Caco-2 (cell line): ENCODE measurements around the gene ADCYAP1R1. TPM values are rescaled to one million over a fixed set of nuclear protein-coding genes. Genes with fewer than 3 reads are reported as not detected.

Experiments
- BruUV-seq: library from RNA; stranded (reverse); fragments of 400-500 nt; replicated peaks from 2 replicates; lab custom pipeline; 2021; lab: Mats Ljungman, UMichigan
- CTCF ChIA-PET: fragments of 300-600 bp; sonication (Branson Sonifier 250); formaldehyde crosslinking; loops from one replicate; lab custom pipeline; 2022; ENCODE audit warnings: antibody characterized with exemption; lab: Charles Lee
- POLR2A ChIA-PET: fragments of 300-600 bp; sonication (Branson Sonifier 250); formaldehyde crosslinking; loops from one replicate; lab custom pipeline; 2022; ENCODE audit warnings: antibody characterized with exemption; lab: Charles Lee
- DNase-seq, 2 experiments: peaks; one replicate each; pipeline versions ENCODE4 v3.0.0 to v3.0.0-alpha.2; 2020 to 2022
- H3K27me3 ChIP-seq: replicated peaks from 2 replicates; pipeline ENCODE4 v1.6.0; 2011; ENCODE audit warnings: low read length; ENCODE audit not compliant: control insufficient read depth, insufficient read depth
- H3K36me3 ChIP-seq: 2 replicates; pipeline ENCODE4 v1.5.1; 2011; ENCODE audit warnings: low read length; ENCODE audit not compliant: control insufficient read depth, insufficient read depth
- H3K4me1 ChIP-seq: fragments of 250-450 bp; sonication (Bioruptor Pico); 2 replicates; pipeline ENCODE4 v1.5.1; 2020; ENCODE audit warnings: mild to moderate bottlenecking
- H3K4me3 ChIP-seq: 2 replicates; pipeline ENCODE4 v1.5.1; 2011; ENCODE audit warnings: low read depth, mild to moderate bottlenecking, control low read depth, low read length
- H3K9me3 ChIP-seq: fragments of 250-450 bp; sonication (Bioruptor Pico); 2 replicates; pipeline ENCODE4 v1.5.1; 2020; ENCODE audit warnings: mild to moderate bottlenecking, moderate library complexity
- H3K27ac Mint-ChIP-seq: one replicate; pipeline ENCODE4 v1.8.0; 2022; ENCODE audit warnings: mixed read lengths; ENCODE audit not compliant: unreplicated experiment
- H3K27me3 Mint-ChIP-seq: one replicate; pipeline ENCODE4 v1.8.0; 2022; ENCODE audit warnings: mixed read lengths; ENCODE audit not compliant: insufficient read depth, unreplicated experiment
- H3K36me3 Mint-ChIP-seq: one replicate; pipeline ENCODE4 v1.8.0; 2022; ENCODE audit warnings: mild to moderate bottlenecking, mixed read lengths; ENCODE audit not compliant: insufficient read depth, unreplicated experiment
- H3K4me1 Mint-ChIP-seq: one replicate; pipeline ENCODE4 v1.8.0; 2022; ENCODE audit warnings: low read depth, mixed read lengths; ENCODE audit not compliant: unreplicated experiment
- H3K4me3 Mint-ChIP-seq: one replicate; pipeline ENCODE4 v1.8.0; 2022; ENCODE audit warnings: mild to moderate bottlenecking, moderate library complexity, mixed read lengths; ENCODE audit not compliant: unreplicated experiment
- H3K9me3 Mint-ChIP-seq: one replicate; pipeline ENCODE4 v1.8.0; 2022; ENCODE audit warnings: mixed read lengths; ENCODE audit not compliant: unreplicated experiment
- CTCF ChIP-seq, 2 experiments: fragments of 200-600 bp in 1 of 2; IDR thresholded peaks; 1 replicate in 1 of 2; 2 replicates in 1 of 2; pipeline versions ENCODE4 v1.5.1 to v1.8.0; 2011 to 2022; ENCODE audit warnings: antibody characterized with exemption in 1 of 2, control low read depth in 1 of 2, inconsistent platforms in 1 of 2, low read depth in 1 of 2, low read length in 1 of 2, mild to moderate bottlenecking in 1 of 2, moderate library complexity in 1 of 2; ENCODE audit not compliant: insufficient read depth in 1 of 2, severe bottlenecking in 1 of 2, unreplicated experiment in 1 of 2
- intact Hi-C: fragments of 100-400 bp; cut with micrococcal nuclease; formaldehyde crosslinking; loops from one replicate; pipeline ENCODE4 v1.10.0; 2022; ENCODE audit not compliant: unreplicated experiment
- total RNA-seq: library from RNA; stranded (reverse); gene quantifications from 2 replicates; pipeline ENCODE4 v1.2.3, GENCODE V29; 2022

Gene ADCYAP1R1
- total RNA-seq, 1 experiment from 2014 or later, result not detected

DNA sequence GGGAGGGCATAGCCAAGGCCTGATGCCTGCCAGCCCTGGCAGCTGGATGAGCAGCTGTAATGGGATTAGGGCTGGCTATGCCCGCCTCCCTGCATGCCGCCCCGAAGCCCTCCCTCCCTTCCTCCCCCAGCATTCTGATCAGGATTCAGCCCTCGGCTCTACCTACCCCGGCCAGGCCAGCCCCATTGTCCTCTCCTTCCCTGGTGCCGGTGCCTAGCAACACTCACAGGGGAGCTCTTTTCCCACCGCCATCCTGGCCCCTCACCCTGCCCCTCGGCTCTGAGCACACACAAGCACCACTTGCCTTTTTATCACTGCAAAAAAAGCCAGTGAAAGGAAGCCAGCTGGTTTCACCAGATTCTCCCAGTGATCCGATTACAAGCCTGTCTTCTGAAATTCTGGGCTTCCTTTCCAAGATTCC, 9.0 kb upstream of the ADCYAP1R1 start:
- Mint-ChIP-seq H3K4me1 (no peaks in the 10 kb centered on the region), H3K9me3 (no peaks in the 10 kb centered on the region), H3K27ac (no peak overlapping the region), H3K4me3 (no peak overlapping the region), H3K27me3 (peaks cover 34% of the 10 kb centered on the region), H3K36me3 (no peaks in the 10 kb centered on the region)
- Histone ChIP-seq H3K4me3 (no peak overlapping the region), H3K9me3 (no peaks in the 10 kb centered on the region), H3K36me3 (no peaks in the 10 kb centered on the region), H3K27me3 (no peaks in the 10 kb centered on the region; the same call in 1 of the 2 replicates), H3K4me1 (no peaks in the 10 kb centered on the region)
- TF ChIP-seq CTCF (IDR thresholded peaks at IDR 0.05; ENCODE audit: insufficient read depth in 1 of 2, low read depth in 1 of 2, low read length in 1 of 2, severe bottlenecking in 1 of 2, unreplicated experiment in 1 of 2), result no peak
- CTCF ChIA-PET, result no interaction called here
- no peak for DNase-seq
- POLR2A ChIA-PET, result no interaction called here
- no TSS peak for BruUV-seq
- intact Hi-C loops, result no loop called here

DNA sequence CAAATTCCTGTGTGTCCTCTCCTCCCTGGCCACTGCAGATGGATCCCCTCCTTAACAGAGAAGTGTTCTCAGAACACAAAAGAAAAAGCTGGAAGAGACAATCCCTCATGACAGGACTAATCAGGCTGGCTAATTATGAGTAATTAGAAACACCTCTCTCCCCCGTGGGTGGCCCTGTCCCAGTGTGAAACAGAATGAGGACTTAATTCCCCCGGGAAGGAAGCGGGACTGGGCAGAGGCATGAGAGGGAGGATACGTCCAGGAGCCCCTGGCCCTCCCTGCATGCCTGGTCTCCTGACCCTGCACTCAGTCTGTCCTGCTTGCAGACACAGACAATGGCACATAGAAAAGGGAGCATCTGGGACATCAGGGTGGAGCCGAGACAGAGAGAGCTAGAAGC, 7.6 kb upstream of the ADCYAP1R1 start:
- Mint-ChIP-seq H3K36me3 (no peaks in the 10 kb centered on the region), H3K27me3 (peaks cover 23% of the 10 kb centered on the region), H3K4me1 (no peaks in the 10 kb centered on the region), H3K9me3 (no peaks in the 10 kb centered on the region), H3K27ac (no peak overlapping the region), H3K4me3 (no peak overlapping the region)
- ChIA-PET POLR2A (no interaction called here), CTCF (no interaction called here)
- no peaks in the 10 kb centered on the region for H3K9me3 ChIP-seq
- intact Hi-C loops, result no loop called here
- no peak for TF ChIP-seq CTCF (IDR thresholded peaks at IDR 0.05; ENCODE audit: insufficient read depth in 1 of 2, low read depth in 1 of 2, low read length in 1 of 2, severe bottlenecking in 1 of 2, unreplicated experiment in 1 of 2)
- H3K4me1 ChIP-seq, result no peaks in the 10 kb centered on the region
- peaks cover 2% of the 10 kb centered on the region; the same call in 1 of the 2 replicates for H3K27me3 ChIP-seq
- BruUV-seq, result no TSS peak
- no peak for DNase-seq
- no peak overlapping the region for H3K4me3 ChIP-seq
- no peaks in the 10 kb centered on the region for H3K36me3 ChIP-seq

DNA sequence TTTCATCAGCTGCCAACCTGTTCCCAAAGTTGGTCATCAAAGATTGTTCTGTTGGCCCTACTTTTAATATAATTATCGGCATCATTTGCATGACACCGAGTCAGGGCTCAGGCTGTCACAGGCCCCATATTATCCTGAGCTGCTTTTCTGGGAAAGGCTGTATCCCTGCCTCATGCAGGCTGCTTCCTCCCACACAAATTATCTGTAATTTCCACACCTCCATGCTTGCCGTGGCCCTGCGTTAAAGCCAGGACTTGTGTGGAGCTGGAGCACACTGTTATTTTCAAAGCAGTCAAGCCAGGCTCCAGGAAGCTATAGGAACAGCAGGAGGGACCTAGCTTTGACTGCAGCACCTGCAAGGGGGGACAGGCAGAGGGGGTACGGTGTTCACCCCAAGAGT, 5.4 kb upstream of the ADCYAP1R1 start:
- H3K4me1 ChIP-seq, result no peaks in the 10 kb centered on the region
- H3K36me3 ChIP-seq, result no peaks in the 10 kb centered on the region
- BruUV-seq, result no TSS peak
- intact Hi-C loops, result no loop called here
- H3K4me3 Mint-ChIP-seq, result no peak overlapping the region
- H3K9me3 ChIP-seq, result no peaks in the 10 kb centered on the region
- H3K27me3 Mint-ChIP-seq, result peaks cover 33% of the 10 kb centered on the region
- no peak for DNase-seq
- POLR2A ChIA-PET, result no interaction called here
- no peak overlapping the region for H3K27ac Mint-ChIP-seq
- H3K36me3 Mint-ChIP-seq, result no peaks in the 10 kb centered on the region
- peaks cover 2% of the 10 kb centered on the region; the same call in 1 of the 2 replicates for H3K27me3 ChIP-seq
- TF ChIP-seq CTCF (IDR thresholded peaks at IDR 0.05; ENCODE audit: insufficient read depth in 1 of 2, low read depth in 1 of 2, low read length in 1 of 2, severe bottlenecking in 1 of 2, unreplicated experiment in 1 of 2), result no peak
- no peak overlapping the region for H3K4me3 ChIP-seq
- H3K4me1 Mint-ChIP-seq, result no peaks in the 10 kb centered on the region
- H3K9me3 Mint-ChIP-seq, result no peaks in the 10 kb centered on the region
- CTCF ChIA-PET, result no interaction called here
